ENCODE measurements around the gene PAK5. TPM values are rescaled to one million over a fixed set of nuclear protein-coding genes. Genes with fewer than 3 reads are reported as not detected.

Gene PAK5
- total RNA-seq, 1 donor = not detected

DNA sequence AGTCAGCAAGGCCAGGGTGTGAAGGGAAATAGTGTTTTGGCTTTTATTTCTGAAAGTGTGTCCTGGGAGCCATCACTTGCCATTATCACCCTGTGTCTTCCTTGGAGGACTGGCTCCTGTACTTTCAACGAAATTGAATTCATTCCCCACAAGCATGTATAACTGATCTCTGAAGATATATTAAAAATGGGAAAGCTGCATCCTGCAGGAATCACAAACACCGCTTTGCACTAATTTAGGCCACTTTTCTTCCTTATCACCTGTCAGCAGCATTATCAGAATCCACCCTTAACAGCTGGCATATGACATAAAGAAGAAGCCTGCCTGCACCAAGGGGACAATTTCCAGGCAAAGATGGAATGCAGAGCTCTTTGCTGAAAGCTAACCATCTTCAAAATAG is 268.3 kb downstream of the PAK5 start:
- TF ChIP-seq, protein P1, sequence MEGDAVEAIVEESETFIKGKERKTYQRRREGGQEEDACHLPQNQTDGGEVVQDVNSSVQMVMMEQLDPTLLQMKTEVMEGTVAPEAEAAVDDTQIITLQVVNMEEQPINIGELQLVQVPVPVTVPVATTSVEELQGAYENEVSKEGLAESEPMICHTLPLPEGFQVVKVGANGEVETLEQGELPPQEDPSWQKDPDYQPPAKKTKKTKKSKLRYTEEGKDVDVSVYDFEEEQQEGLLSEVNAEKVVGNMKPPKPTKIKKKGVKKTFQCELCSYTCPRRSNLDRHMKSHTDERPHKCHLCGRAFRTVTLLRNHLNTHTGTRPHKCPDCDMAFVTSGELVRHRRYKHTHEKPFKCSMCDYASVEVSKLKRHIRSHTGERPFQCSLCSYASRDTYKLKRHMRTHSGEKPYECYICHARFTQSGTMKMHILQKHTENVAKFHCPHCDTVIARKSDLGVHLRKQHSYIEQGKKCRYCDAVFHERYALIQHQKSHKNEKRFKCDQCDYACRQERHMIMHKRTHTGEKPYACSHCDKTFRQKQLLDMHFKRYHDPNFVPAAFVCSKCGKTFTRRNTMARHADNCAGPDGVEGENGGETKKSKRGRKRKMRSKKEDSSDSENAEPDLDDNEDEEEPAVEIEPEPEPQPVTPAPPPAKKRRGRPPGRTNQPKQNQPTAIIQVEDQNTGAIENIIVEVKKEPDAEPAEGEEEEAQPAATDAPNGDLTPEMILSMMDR (IDR thresholded peaks at IDR 0.05; ENCODE audit: insufficient read depth, low read length) = no peak
- no peak overlapping the region for H3K4me3 ChIP-seq (ENCODE audit: low read depth, low read length)
- DNase-seq (ENCODE audit: low read depth) = no peak

DNA sequence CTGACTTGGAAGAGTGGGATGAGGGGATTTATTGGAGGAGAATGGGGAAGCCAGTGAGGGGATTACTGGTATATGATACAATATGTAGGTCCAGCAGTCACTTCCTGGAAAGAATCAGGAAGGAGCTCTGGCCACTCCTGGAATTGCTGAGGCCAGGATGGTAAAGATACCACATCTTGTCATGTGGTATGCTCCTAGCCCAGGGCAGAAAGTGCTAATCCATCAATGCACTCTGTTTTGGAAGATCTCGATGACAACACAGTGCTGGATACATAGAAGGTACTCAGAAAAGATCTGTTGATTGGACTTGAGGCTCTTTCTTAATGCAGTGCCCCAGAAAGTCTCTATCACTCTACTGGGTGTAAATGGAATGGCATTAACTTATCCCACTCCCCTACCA is 271.9 kb downstream of the PAK5 start:
- TF ChIP-seq, protein P1 (IDR thresholded peaks at IDR 0.05; ENCODE audit: insufficient read depth, low read length) = no peak

DNA sequence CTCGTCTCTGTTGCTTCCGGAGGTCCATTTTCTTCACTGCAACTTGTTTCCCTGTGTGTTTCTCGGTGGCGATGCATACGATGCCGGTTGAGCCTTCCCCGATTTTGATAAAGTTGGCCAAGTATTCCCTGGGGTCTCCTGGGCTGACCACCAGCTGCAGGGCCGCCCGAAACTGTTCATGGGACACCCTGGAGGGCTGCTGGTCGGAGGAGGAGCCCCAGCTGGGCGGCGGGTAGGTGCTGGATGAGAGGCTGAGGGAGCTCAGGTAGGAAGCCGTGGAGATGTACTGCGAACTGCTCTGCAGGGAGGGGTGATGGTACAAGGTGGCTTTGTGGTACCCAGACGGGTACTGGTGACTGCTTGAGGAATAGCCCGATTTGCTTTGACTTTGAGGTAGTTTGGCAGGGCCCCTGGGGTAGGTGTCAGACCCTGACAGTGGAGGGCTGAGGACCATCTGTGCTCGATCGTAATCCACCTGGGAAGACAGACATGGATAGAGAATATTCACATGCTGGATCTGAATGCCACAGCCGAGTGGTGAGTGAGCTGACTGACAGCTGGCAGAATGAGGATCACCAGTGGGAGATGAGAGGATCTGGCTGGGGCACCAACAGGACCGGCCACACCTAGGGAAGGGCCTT is 272.8 kb downstream of the PAK5 start:
- TF ChIP-seq, protein P1 (IDR thresholded peaks at IDR 0.05; ENCODE audit: insufficient read depth, low read length) = no peak
- no peak for DNase-seq (ENCODE audit: low read depth)
- no peak overlapping the region for H3K4me3 ChIP-seq (ENCODE audit: low read depth, low read length)

More for the DNA sequence above, 271.9 kb downstream of the PAK5 start:
- DNase-seq (ENCODE audit: low read depth) = no peak
- no peak overlapping the region for H3K4me3 ChIP-seq (ENCODE audit: low read depth, low read length)

DNA sequence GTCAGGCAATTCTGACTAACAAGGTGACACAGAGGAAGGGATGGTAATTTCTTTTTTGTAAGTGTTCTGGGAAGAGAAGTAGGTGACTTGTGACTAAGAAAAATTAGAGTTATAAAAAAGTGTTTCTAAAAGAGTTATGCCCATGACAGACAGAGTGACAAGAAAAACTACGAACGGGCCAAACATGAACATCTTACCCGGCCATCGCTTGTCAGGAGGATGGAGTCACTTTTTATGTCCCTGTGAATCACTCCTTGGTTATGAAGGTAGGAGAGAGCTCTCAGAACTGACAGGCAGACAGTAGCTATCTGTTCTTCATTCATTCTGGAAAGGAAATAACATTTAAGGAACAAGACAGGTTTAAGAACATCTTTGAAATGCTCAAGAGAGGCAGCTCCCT is 281.5 kb downstream of the PAK5 start:
- no peak for DNase-seq (ENCODE audit: low read depth)
- TF ChIP-seq, protein P1 (IDR thresholded peaks at IDR 0.05; ENCODE audit: insufficient read depth, low read length) = no peak
- H3K4me3 ChIP-seq (ENCODE audit: low read depth, low read length) = no peak overlapping the region

DNA sequence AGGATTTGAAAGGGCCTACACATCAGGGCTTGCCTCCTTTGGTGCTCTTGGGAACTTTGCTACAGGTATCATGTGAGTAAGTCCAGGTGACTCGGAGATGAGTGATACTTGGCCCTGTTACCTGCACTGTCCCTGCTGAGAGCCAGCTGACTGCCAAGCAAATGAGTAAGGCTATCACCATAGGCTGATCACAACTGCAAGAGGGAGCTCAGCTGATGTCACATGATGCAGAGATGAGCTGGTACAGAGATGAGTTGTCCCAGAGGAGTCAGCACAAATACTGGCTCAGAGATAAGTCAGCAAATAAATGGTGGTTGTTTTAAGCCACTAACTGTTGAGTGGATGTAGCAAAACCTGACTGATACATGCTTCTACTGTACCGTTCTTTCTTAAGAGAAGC is 283.1 kb downstream of the PAK5 start:
- TF ChIP-seq, protein P1 (IDR thresholded peaks at IDR 0.05; ENCODE audit: insufficient read depth, low read length) = no peak
- DNase-seq (ENCODE audit: low read depth) = no peak
- no peak overlapping the region for H3K4me3 ChIP-seq (ENCODE audit: low read depth, low read length)

DNA sequence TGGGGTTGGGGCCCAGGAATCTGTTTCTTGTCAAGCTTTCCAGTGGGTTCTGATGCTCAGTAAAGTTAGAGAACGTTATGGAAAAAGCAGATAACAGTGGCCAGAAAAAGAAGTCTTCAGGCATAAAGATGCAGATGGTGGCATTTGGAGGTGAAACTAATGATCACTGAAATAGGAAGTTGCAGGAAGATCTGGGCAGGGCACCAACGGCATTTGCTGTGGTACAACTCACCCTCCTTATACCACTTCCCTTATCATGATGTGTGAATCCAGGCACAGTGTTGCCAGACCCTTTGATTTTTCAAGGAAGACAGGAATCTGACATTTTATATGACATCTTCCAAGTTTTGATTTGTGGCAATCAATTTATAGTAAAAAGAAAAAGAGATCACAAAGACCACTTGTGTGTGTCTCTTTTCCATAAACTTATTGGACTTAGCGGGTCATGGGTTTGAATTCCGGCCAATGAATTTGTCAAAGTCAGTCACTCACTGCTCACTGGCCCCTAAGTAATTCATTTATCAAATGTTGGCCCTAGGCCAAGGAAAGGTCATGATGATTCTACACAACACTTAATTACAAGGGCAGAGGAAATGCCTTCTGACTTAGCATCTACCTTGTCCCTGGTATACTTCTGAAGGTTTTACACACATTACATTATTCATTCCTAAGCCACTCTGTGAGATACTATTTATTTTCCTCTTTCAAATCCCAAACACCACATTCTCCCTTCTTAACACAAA is 286.9 kb downstream of the PAK5 start:
- DNase-seq (ENCODE audit: low read depth) = no peak
- TF ChIP-seq, protein P1 (IDR thresholded peaks at IDR 0.05; ENCODE audit: insufficient read depth, low read length) = no peak
- no peak overlapping the region for H3K4me3 ChIP-seq (ENCODE audit: low read depth, low read length)

Measured in fibroblast of the aortic adventitia (primary cell).